ENCODE measurements around the gene AGRN. TPM values are rescaled to one million over a fixed set of nuclear protein-coding genes. Genes with fewer than 3 reads are reported as not detected.
"Not testable (repeated sequence)": the region's sequence is repeated elsewhere in the genome, so short reads cannot be mapped to it uniquely, and the experiment has no call there.

AGRN gene
- total RNA-seq, 8 experiments from 2014 or later, result 27.0 to 120 (median 64.2) TPM

DNA sequence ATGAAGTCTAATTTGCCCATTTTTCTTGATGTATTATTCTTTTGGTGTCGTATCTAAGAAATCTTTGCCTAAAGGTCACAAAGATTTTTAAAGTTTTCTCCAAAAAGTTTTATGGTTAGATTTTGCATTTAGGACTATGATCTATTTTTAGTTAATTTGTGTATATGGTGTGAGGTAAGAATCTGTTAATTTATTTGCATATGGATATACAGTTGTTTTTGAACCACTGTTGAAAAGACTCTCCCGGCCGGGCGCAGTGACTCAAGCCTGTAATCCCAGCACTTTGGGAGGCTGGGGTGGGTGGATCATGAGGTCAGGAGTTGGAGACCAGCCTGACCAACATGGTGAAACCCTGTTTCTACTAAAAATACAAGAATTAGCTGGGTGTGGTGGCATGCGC lies 31.9 kb upstream of the AGRN start:
- H3K4me3 ChIP-seq; H3K4me1 ChIP-seq (replicated peaks in 1 of 2); in situ Hi-C loops (cut with MboI; ENCODE audit: low pct_unique_long_range_greater_than_20kb in 2 of 9, low sequenced_read_pairs in 9 of 9, unreplicated experiment in 9 of 9); H3K27ac ChIP-seq: not testable (repeated sequence)
- WGBS, 10 experiments, result 16 to 93% (median 54%) methylated on average over 2 to 5 of the region's 5 CpGs; no CpG with 5 or more reads in 1 of the 10 experiments
- peak in 2 of 8 experiments; percentile 89 to 90 for ATAC-seq (replicated peaks in 6 of 8)

DNA sequence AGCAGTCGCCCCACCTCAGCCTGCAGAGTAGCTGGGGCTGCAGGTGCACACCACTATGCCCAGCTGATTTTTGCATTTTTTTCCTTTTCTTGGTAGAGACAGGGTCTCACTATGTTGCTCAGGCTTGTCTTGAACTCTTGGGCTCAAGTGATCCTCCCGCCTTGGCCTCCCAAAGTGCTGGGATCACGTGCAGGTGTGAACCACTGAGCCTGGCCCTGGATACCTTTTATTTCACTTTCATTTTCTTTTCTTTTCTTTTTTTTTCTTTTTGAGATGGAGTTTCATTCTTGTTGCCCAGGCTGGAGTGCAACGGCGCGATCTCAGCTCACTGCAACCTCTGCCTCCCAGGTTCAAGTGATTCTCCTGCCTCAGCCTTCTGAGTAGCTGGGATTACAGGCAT lies 28.6 kb upstream of the AGRN start:
- ATAC-seq (replicated peaks in 6 of 8); H3K4me3 ChIP-seq; in situ Hi-C loops (cut with MboI; ENCODE audit: low pct_unique_long_range_greater_than_20kb in 2 of 9, low sequenced_read_pairs in 9 of 9, unreplicated experiment in 9 of 9); H3K27ac ChIP-seq: not testable (repeated sequence)
- peaks cover 6 to 12% of the 10 kb centered on the region in 2 donors for H3K4me1 ChIP-seq (replicated peaks in 1 of 2)
- 81 to 100% (median 88%) methylated on average over 1 to 6 of the region's 6 CpGs; no CpG with 5 or more reads in 1 of the 10 experiments for WGBS, 10 experiments

DNA sequence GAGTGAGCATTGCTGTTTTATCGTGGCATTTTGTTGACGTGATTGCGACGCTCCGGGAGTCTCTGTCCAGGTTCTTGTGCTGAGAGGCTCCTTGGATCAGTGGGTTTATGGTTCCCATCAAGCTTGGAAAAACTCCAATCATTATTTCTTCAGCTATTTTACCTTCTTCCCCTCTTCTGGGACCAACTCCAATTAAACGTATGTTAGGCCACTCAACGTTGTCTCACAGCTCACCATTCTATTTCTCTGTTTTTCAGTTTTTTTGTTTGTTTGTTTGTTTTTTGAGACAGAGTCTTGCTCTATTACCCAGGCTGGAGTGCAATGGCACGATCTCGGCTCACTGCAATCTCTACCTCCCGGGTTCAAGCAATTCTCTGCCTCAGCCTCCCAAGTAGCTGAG lies 28.0 kb upstream of the AGRN start:
- Histone ChIP-seq H3K4me3 (no peak overlapping the region), H3K27ac (no peak overlapping the region), H3K4me1 (replicated peaks in 1 of 2) (peaks cover 6 to 14% of the 10 kb centered on the region in 2 donors)
- in situ Hi-C loops (cut with MboI; ENCODE audit: low pct_unique_long_range_greater_than_20kb in 2 of 9, low sequenced_read_pairs in 9 of 9, unreplicated experiment in 9 of 9), result no loop called here
- WGBS, 10 experiments, result 71 to 97% (median 92%) methylated on average over 3 to 10 of the region's 10 CpGs
- no peak for ATAC-seq (replicated peaks in 6 of 8)

DNA sequence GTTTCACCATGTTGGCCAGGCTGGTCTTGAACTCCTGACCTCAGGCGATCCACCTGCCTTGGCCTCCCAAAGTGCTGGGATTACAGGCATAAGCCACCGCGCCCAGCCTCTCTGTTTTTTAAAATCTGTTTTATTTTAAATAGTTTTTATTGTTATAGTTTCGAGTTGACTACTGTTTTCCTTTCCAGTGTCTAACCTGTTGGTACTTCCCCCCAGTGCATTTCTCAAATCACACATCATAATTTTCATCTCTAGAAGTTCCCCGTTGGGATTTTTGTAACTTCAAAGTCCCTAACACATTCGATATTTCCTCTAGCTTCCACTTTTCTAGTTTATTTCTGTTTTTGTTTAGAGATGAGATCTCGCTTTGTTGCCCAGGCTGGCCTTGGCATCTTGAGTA lies 27.6 kb upstream of the AGRN start:
- whole genome bisulfite sequencing, 10 experiments, result 67 to 100% (median 89%) methylated on average over 1 to 7 of the region's 7 CpGs
- in situ Hi-C loops (cut with MboI; ENCODE audit: low pct_unique_long_range_greater_than_20kb in 2 of 9, low sequenced_read_pairs in 9 of 9, unreplicated experiment in 9 of 9), result no loop called here
- H3K27ac ChIP-seq, result no peak overlapping the region
- no peak overlapping the region for H3K4me3 ChIP-seq
- H3K4me1 ChIP-seq (replicated peaks in 1 of 2), result peaks cover 11 to 19% of the 10 kb centered on the region in 2 donors
- ATAC-seq (replicated peaks in 6 of 8), result no peak

DNA sequence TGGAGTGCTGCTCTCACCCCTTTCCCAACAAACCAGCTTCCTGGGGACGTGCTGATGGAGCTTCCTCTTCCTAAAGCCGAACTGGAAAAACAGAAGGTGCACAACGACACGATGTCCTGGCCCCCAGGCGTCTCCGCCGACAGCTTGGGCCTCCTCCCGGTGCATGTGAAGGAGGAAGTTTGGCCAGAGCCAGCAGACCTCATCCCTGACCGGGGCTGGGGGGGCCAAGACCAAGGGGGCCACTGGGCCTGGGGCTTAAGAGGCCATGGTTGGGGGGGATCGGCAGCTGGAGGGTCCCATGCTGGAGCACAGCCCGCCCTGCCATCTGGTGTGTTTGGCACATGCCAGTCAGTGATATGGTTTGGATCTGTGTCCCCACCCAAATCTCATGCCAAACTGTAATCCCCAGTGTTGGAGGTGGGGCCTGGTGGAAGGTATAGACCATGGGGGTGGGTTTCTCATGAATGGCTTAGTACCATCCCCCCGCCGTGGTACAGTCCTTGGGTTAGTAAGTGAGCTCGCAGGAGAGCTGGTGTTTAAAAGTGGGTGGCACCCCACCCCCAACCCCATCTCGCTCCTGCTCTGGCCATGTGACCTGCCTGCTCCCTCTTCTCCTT lies 26.4 kb upstream of the AGRN start:
- H3K4me1 ChIP-seq (replicated peaks in 1 of 2), result peaks cover 20 to 30% of the 10 kb centered on the region in 2 donors
- H3K27ac ChIP-seq, result no peak overlapping the region
- in situ Hi-C loops (cut with MboI; ENCODE audit: low pct_unique_long_range_greater_than_20kb in 2 of 9, low sequenced_read_pairs in 9 of 9, unreplicated experiment in 9 of 9), result no loop called here
- WGBS, 10 experiments, result 48 to 72% (median 54%) methylated on average over 7 to 11 of the region's 15 CpGs; no CpG with 5 or more reads in 7 of the 10 experiments
- no peak for ATAC-seq (replicated peaks in 6 of 8)
- no peak overlapping the region for H3K4me3 ChIP-seq

DNA sequence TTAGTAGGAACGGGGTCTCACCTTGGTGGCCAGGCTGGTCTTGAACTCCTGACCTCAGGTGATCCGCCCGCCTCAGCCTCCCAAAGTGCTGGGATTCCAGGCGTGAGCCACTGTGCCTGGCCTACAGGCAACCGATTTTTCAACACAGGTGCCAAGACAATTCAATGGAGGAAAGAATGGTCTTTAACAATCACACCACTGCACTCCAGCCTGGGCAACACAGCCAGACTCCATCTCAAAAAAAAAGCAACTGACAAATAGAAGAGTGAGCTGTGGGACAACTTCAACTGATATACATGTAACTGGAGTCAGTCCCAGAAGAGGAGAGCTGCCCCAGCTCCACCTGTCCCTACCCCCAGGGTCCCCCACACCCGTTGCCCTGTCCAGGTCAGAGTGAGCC lies 25.4 kb upstream of the AGRN start:
- H3K4me1 ChIP-seq (replicated peaks in 1 of 2), result peaks cover 20 to 30% of the 10 kb centered on the region in 2 donors
- ATAC-seq (replicated peaks in 6 of 8); H3K27ac ChIP-seq; in situ Hi-C loops (cut with MboI; ENCODE audit: low pct_unique_long_range_greater_than_20kb in 2 of 9, low sequenced_read_pairs in 9 of 9, unreplicated experiment in 9 of 9); H3K4me3 ChIP-seq: not testable (repeated sequence)
- 71 to 93% (median 78%) methylated on average over 1 to 6 of the region's 6 CpGs; no CpG with 5 or more reads in 4 of the 10 experiments for WGBS, 10 experiments

DNA sequence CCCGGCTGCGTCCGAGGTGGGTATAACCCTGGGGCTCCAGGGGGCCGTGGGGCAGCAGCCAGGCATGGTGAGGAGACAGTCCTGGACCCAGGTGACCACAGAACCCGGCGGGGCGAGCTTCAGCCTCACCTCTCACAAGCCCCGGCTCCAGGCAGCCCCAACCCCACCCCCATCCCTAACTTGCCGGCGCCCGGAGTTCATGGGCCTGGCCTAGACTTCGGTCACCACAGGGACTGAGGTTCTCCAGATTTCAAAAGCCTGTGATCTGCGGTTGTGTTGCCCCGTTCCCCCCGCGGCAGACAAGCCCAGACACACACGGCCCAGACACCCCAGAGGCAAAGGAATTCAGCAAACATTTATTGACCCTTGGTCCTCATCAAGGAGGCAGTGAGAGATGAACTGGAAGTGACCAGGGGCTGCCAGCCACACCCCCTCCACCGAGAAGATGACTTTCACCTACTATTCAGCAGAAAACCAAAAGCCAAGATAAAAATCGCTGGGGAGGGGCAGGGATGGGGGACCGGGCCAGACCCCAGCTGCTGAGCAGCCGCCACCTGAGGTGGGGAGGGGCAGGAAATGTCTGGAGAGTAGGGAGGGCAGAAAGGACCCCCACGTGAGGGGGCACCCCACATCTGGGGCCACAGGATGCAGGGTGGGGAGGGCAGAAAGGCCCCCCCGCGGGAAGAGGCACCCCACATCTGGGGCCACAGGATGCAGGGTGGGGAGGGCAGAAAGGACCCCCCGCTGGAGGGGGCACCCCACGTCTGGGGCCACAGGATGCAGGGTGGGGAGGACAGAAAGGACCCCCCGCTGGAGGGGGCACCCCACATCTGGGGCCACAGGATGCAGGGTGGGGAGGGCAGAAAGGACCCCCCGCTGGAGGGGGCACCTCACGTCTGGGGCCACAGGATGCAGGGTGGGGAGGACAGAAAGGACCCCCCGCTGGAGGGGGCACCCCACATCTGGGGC lies 24.0 kb upstream of the AGRN start:
- ATAC-seq (replicated peaks in 6 of 8), result no peak
- Histone ChIP-seq H3K4me3 (no peak overlapping the region), H3K27ac (peak overlapping the region in 1 of 2 donors; percentile 2), H3K4me1 (replicated peaks in 1 of 2) (peaks cover 20 to 30% of the 10 kb centered on the region in 2 donors)
- 17 to 57% (median 42%) methylated on average over 2 to 4 of the region's 30 CpGs; no CpG with 5 or more reads in 7 of the 10 experiments for WGBS, 10 experiments
- in situ Hi-C loops (cut with MboI; ENCODE audit: low pct_unique_long_range_greater_than_20kb in 2 of 9, low sequenced_read_pairs in 9 of 9, unreplicated experiment in 9 of 9), result no loop called here

DNA sequence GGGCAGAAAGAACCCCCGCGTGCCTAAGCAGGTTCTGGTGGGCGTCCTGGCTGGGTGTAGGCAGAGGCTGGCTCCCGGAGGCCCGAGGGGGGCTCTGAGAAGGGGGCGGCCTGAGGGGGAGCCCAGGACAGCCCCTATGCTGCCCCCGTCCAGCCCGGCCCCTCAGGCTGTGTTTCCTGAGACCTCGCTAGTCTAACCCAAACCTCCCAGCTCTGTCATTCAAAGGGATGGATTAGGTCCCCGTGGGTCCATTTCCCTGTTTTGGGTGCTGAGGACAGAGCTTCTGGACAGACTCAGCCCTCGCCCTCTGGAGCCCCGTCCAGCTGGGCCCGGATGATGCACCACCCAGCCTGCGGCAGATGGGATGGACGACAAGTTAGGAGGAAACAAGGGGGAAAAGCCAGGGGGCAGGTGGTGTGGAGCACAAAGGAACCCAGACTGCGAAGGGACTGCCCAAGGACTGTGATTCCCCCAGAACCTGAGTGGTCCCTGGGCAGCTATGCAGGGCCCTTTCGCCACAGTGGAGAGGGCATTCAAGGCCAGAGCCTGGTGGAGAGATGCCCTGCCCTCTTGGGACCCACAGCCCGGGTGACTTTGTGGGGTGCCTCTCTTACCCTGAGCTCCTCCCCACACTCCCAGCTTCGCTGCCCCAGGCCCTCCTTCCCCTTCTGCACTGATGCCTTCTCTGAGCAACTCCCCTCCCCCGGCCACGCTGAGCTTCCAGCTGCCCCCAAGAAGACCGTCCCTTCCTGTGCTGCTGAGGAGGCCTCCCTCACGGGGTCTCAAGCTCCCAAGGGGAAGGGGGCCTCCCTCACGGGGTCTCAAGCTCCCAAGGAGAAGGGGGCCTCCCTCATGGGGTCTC lies 22.8 kb upstream of the AGRN start:
- ATAC-seq (replicated peaks in 6 of 8), result no peak
- Histone ChIP-seq H3K4me3 (peak overlapping the region in 4 of 5 donors; percentile 54 to 99 (median 61)), H3K4me1 (replicated peaks in 1 of 2) (peaks cover 20 to 31% of the 10 kb centered on the region in 2 donors), H3K27ac (peak overlapping the region in 1 of 2 donors; percentile 96)
- WGBS, 10 experiments, result 49 to 90% (median 60%) methylated on average over 2 to 3 of the region's 24 CpGs; no CpG with 5 or more reads in 5 of the 10 experiments
- in situ Hi-C loops (cut with MboI; ENCODE audit: low pct_unique_long_range_greater_than_20kb in 2 of 9, low sequenced_read_pairs in 9 of 9, unreplicated experiment in 9 of 9), result no loop called here

DNA sequence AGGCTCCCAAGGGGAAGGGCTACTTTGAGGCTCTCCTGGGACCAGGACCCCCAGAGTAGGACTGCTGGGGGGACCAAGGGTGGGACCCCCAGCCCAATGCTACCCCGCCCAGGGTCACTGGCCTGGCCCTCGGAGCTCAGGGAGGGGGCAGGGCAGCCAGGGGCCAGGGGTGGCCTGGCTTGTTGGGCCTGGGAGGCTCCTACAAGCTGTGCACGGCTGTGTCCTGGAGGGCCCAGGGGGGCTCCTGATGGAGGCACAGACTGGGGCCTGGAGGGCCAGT lies 22.3 kb upstream of the AGRN start:
- Histone ChIP-seq H3K4me1 (replicated peaks in 1 of 2) (peaks cover 20 to 33% of the 10 kb centered on the region in 2 donors), H3K27ac (peak overlapping the region in 1 of 2 donors; percentile 96), H3K4me3 (peak overlapping the region; percentile 52 to 99 (median 55))
- in situ Hi-C loops (cut with MboI; ENCODE audit: low pct_unique_long_range_greater_than_20kb in 2 of 9, low sequenced_read_pairs in 9 of 9, unreplicated experiment in 9 of 9), result no loop called here
- no peak for ATAC-seq (replicated peaks in 6 of 8)
- WGBS, 10 experiments, result no CpG with 5 or more reads among the region's 3 CpGs

DNA sequence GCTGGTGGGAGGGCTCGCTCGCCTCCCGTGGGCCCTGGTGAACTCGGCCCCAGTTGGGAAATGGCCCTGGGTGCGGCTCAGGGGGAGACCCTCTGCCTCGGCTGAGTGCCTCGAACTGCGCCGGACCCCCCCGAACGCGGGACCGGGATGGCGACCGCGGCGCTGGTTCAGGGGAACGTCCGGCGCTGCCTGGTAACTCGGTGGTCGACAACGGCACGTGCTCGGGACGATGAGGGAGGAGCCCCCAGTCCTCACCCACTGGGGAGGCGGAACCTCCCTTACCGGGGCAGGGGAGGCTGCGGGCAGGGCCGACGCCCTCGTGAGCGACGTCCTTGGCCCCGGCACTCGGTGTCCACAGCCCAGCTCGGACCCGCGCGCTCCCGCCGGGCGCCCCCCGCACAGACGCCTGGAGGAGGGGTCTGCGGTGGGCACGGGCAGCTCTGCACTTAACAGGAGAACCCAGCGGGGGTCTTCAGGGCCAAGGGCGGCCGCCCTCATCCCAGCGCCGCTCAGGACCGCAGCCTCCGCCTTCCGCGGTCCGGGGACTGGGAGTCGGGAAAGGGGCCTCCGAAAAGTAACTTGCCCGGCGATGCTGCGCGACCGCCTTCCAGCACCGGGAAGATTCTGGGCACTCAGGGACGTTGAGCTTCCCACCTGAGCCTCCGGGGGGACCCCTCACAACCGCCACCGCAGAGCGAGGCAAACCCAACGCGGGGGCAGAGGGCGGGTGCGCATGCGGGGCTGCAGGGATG lies 21.8 kb upstream of the AGRN start:
- Histone ChIP-seq H3K27ac (peak overlapping the region; percentile 96 to 98), H3K4me1 (replicated peaks in 1 of 2) (peaks cover 20 to 33% of the 10 kb centered on the region in 2 donors), H3K4me3 (peak overlapping the region; percentile 52 to 99 (median 55))
- ATAC-seq (replicated peaks in 6 of 8), result peak in 5 of 8 experiments; percentile 0 to 26 (median 17)
- in situ Hi-C loops (cut with MboI; ENCODE audit: low pct_unique_long_range_greater_than_20kb in 2 of 9, low sequenced_read_pairs in 9 of 9, unreplicated experiment in 9 of 9), result no loop called here
- WGBS, 10 experiments, result 6 to 15% methylated on average over 4 to 23 of the region's 75 CpGs; no CpG with 5 or more reads in 8 of the 10 experiments

DNA sequence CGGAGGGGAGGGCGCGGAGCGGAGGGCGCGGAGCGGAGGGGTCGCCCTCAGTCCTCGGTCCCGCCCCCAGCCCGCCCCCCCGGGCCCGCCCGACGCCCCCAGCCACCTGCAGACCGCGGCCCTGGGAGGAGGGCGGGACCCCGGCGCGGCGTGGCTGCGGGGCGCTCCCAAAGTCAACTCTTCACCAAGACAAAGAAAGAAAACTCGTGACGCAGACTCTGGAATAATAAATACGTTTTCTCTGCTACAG lies 21.2 kb upstream of the AGRN start:
- Histone ChIP-seq H3K27ac (peak overlapping the region; percentile 96 to 98), H3K4me1 (replicated peaks in 1 of 2) (peaks cover 20 to 33% of the 10 kb centered on the region in 2 donors), H3K4me3 (peak overlapping the region; percentile 52 to 99 (median 55))
- ATAC-seq (replicated peaks in 6 of 8), result peak in 4 of 8 experiments; percentile 3 to 29 (median 15)
- in situ Hi-C loops (cut with MboI; ENCODE audit: low pct_unique_long_range_greater_than_20kb in 2 of 9, low sequenced_read_pairs in 9 of 9, unreplicated experiment in 9 of 9), result no loop called here
- WGBS, 10 experiments, result 0 to 20% methylated on average over 1 to 2 of the region's 27 CpGs; no CpG with 5 or more reads in 8 of the 10 experiments

DNA sequence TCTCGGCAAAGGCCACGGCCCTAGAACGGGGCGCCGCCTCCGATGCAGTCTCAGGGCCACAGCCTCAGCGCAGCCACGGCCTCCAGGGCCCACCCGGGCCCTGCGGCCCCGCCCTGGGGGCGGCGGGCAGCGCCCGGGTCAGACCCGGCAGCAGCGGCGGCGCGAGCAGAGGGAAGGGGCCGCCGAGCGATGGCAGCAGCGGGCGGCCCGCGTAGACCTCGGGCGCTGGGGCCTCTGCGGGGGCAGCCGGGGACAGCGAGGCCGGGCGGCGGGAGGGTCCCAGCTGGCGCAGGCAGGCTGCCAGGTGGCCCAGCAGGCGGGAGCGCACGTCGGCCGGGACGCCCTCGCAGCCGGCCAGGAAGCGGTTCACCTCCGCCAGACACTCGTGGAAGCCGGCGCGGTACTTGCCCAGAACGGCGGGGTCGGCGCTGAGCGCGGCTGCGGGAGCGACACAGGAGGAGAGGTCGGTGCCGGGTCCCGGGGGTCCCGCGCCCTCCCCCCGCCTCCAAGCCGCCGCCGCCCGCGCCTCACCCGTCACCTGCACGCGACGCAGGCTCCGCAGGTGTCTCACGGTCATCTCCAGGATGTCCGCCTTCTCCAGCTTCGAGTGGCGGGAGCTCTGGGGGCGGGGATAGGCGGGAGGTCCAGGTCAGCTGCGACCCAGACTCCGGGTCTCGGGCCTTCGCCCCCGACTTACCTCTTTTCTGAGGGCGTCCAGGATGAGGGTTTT lies 20.8 kb upstream of the AGRN start:
- peak; percentile 3 to 40 (median 28) for ATAC-seq (replicated peaks in 6 of 8)
- peak overlapping the region; percentile 52 to 99 (median 55) for H3K4me3 ChIP-seq
- H3K4me1 ChIP-seq (replicated peaks in 1 of 2), result peaks cover 23 to 36% of the 10 kb centered on the region in 2 donors
- H3K27ac ChIP-seq, result peak overlapping the region; percentile 96 to 98
- in situ Hi-C loops (cut with MboI; ENCODE audit: low pct_unique_long_range_greater_than_20kb in 2 of 9, low sequenced_read_pairs in 9 of 9, unreplicated experiment in 9 of 9), result no loop called here
- 0 to 3% (median 1%) methylated on average over 1 to 18 of the region's 86 CpGs; no CpG with 5 or more reads in 6 of the 10 experiments for WGBS, 10 experiments
